Measurements from ENCODE around the gene TK1.

TK1 gene

DNA sequence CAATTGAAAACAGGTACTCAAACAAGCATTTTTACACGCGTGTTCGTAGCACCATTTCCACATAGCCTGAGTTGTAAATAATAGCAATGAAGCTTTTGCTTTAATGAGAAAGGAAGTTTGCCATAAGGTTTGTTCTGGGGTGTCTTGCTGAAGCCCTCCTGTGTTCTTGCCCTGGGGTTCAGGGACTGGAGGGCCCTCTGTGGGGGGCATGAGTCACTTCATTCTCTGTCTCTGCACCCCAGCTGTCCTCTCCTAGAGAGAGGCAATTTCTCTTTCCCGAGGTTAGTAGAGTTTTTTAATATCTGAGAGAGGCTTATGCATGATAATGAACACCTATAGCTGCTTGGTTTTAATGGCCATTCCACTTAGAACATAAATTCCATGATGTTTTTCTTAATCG, 9.9 kb upstream of the TK1 start:
- TF ChIP-seq, protein P1, sequence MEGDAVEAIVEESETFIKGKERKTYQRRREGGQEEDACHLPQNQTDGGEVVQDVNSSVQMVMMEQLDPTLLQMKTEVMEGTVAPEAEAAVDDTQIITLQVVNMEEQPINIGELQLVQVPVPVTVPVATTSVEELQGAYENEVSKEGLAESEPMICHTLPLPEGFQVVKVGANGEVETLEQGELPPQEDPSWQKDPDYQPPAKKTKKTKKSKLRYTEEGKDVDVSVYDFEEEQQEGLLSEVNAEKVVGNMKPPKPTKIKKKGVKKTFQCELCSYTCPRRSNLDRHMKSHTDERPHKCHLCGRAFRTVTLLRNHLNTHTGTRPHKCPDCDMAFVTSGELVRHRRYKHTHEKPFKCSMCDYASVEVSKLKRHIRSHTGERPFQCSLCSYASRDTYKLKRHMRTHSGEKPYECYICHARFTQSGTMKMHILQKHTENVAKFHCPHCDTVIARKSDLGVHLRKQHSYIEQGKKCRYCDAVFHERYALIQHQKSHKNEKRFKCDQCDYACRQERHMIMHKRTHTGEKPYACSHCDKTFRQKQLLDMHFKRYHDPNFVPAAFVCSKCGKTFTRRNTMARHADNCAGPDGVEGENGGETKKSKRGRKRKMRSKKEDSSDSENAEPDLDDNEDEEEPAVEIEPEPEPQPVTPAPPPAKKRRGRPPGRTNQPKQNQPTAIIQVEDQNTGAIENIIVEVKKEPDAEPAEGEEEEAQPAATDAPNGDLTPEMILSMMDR (conservative IDR thresholded peaks at IDR 0.05; ENCODE audit: low read depth, low read length): no peak
- no peak for DNase-seq (ENCODE audit: low read depth)
- H3K4me3 ChIP-seq (ENCODE audit: low read depth, low read length): no peak overlapping the region

DNA sequence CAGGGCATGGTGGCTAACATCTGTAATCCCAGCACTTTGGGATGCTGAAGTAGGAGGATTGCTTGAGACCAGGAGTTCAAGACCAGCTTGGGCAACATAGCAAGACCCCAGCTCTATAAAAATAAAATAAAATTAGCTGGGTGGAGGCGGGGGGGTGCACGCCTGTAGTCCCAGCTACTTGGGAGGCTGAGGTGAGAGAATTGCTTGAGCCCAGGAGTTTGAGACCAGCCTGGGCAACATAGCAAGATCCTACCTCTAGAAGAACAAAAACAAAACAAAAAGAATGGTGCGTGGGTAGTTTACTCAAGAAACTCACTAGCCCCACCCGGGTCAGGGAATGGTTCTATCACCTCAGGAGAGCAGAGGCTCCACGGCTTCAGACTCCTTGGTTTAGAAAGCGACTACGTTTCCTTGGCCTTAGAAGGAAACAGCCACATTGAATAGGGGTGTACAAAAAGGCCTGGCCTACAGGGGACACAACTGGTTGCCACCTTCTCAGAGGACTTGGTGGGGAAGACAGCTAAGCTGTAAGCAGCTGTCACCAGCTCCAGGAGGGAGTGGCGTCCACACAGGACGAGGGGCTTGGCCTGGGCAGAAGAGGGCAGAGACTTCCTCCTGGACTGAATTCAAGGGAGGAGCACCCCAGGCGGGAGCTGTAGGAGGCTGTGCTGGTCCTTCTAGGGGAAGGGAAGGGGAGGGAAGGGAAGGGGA, 716 bp downstream of the TK1 start:
- H3K4me3 ChIP-seq (ENCODE audit: low read depth, low read length): peak overlapping the region; percentile 73
- TF ChIP-seq, protein P1 (conservative IDR thresholded peaks at IDR 0.05; ENCODE audit: low read depth, low read length): no peak
- DNase-seq (ENCODE audit: low read depth): no peak

DNA sequence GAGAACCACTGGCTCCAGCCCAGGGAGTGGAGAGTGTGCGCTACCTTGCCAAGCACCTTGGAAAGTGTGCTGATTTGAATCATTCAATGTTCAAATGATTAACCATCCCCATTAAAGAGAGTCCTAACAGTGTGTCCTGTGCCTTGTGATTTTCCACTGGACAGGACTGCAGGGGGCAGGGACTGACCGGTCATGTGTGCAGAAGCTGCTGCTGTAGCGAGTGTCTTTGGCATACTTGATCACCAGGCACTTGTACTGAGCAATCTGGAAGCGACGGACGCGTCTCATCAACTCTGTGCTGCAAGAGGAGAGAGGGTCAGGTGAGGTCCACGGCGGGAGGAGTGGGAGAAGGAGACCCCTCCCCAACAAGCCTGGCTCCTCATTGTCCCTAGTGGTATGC, 2.0 kb downstream of the TK1 start:
- TF ChIP-seq, protein P1 (conservative IDR thresholded peaks at IDR 0.05; ENCODE audit: low read depth, low read length): no peak
- DNase-seq (ENCODE audit: low read depth): no peak
- H3K4me3 ChIP-seq (ENCODE audit: low read depth, low read length): no peak overlapping the region

DNA sequence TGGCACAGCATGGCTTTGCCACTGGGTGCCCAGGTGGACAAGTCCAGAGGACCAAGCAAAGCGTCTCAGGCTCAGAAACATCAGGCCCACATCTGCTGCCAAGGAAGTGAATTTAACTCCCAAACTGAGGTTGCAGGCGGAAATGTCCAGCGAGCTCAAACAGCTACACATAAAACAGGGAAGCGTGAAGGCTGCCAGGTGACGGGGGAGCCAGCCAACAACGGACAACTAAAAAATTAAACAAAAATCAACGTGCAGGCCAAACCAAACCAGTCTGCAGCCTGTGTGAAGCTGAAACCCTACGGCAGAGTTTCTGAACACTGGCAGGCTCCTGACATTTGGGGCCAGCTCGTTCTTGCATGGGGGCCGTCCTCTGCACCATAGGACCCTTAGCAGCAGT, 2.5 kb downstream of the TK1 start:
- DNase-seq (ENCODE audit: low read depth): no peak

DNA sequence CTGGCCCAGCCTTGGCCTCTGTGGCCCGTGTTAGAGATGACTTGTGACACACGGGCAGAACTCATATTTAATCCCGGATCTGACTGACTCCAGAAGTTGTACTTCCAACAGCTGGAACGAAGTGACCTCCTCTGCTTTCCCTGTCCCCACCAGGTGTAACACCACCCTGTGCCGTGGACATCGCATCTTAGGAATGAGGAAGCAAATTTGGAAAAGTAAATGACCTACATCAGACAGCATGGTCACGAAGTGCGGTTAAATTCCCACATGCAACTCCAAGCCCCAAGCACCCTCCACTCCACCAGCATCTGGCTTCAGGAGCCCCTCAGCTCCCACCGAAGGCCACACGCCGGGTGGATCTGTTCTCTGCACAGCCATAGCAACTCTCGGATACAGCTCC, 2.9 kb downstream of the TK1 start:
- TF ChIP-seq, protein P1 (conservative IDR thresholded peaks at IDR 0.05; ENCODE audit: low read depth, low read length): no peak
- DNase-seq (ENCODE audit: low read depth): no peak
- H3K4me3 ChIP-seq (ENCODE audit: low read depth, low read length): no peak overlapping the region

More for the DNA sequence above, 2.5 kb downstream of the TK1 start:
- TF ChIP-seq, protein P1 (conservative IDR thresholded peaks at IDR 0.05; ENCODE audit: low read depth, low read length): no peak
- no peak overlapping the region for H3K4me3 ChIP-seq (ENCODE audit: low read depth, low read length)

DNA sequence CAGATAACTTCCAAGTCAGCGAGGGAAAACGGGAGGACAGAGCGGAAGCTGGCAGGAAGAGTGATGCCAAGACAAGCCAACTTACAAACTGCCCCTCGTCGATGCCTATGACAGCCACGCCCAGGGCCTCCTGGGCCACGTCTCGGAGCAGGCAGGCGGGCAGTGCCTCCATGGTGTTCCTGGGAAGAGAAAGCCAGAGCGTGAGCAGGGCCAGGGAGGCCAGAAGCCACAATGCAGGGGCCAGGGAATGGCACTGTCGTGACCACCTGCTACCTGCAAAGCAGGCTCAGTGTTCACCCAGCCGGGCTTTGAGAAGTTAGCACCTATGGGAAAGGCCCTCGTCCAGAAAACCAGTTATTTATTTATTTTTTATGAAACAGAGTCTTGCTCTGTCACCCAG, 4.3 kb downstream of the TK1 start:
- no peak overlapping the region for H3K4me3 ChIP-seq (ENCODE audit: low read depth, low read length)
- no peak for DNase-seq (ENCODE audit: low read depth)
- TF ChIP-seq, protein P1 (conservative IDR thresholded peaks at IDR 0.05; ENCODE audit: low read depth, low read length): no peak

DNA sequence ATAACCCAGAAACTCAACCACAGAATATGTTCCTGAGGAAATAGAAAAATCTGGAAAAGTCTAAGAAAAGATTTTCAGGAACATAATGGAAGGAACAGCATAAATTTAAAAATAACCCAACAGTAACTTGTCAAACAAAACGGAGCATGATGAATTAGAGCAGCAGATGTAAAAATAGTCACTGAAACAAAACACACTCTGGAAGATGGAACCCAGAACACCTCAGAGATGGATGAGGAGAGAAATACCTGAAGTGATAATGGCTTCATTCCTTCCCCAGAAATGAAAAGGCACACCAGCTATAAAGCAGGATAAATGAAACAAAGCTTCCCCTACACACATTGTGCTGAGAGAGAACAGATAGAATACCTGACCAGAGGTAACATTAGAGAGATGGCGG, 6.3 kb downstream of the TK1 start:
- no peak for DNase-seq (ENCODE audit: low read depth)
- no peak overlapping the region for H3K4me3 ChIP-seq (ENCODE audit: low read depth, low read length)
- TF ChIP-seq, protein P1 (conservative IDR thresholded peaks at IDR 0.05; ENCODE audit: low read depth, low read length): no peak

Data from choroid plexus epithelial cell (primary cell).